Putamen (tissue), 1 donor: ENCODE data around the gene ITGAL.

ENCODE experiments used
- DNase-seq: peaks from one replicate; pipeline ENCODE4 v3.0.0-alpha.2; 2016; ENCODE audit warnings: low spot score

ITGAL gene

DNA sequence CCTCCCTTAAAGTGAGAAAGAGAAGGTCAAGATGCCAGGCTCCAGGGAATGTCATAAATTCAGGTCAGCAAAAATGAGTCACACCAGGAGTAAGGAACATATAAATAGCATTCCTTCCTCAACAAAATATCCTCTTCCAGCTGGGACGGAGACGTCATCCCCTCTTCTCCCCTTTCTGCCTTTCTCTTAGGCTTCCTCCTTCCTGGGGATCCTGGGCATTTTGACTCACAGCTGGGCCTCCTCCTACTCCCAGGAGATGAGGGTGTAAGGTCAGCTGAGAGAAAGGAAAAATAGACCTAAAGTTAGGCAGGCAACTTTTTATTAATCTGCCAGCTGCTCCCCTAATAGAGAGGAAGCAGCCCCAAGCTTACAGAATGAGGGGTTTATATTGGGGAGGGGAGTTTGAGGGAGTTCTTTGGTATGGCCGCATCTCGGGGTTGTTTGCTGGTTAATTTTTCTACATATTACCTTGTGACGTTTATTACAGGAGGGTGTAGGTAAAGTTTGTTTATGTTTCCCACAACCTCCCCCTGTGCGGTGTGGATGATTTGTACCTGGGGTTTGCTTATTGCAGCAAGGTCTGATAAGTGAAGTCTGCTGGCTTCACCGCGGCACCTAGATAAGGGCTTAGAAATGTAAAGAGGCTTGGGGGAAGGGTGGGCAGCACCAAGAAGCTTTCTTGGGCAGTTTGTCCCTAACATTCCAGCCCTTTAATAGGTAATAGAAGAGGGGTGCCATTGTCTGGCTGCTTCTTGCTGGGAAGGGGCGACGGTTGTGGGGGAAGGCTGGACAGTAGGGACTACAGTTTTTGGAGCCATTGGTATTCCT lies 69.2 kb downstream of the ITGAL start:
- DNase-seq: no peak

DNA sequence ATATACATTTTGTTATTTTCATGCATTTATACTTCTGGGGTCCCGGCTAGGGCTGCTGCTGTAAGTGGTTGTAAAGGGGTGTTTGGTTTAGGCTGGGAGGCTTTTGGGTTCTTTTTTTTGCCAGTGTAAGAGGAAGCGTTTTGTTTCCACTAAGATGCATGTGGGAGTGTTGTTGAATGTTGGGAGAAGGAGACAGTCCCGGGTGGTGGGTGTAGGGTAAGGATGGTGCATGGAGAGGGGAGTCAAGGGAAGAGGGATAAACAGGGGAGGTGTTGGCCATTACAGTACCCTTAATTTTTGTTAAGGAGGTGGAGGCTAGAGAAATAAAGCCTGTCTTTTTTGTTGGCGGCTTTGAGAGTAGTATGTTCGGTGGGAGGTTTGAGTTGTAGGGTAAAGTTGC lies 70.5 kb downstream of the ITGAL start:
- DNase-seq: no peak

DNA sequence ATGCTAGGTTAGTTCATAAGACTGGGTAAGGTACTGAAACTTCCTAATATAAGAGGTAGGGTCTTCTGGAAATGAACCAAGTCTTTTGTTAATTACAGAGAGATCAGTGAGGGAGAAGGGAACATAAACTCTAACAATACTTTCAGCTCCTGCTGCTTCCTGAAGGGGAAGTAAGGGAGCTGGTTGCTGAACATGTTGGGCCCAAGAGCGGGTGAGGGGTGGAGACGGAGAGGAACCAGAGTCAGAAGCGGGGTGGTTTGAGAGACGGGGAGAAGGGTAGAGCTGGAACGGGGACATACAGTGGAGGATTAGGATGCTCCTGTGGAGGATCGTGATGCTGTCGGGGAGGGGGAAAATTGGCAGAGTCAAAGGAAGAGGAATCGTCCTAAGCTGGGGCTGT lies 73.6 kb downstream of the ITGAL start:
- no peak for DNase-seq

GRCh38 chr16:30548416-30549253 lies 76.1 kb downstream of the ITGAL start:
- no peak for DNase-seq

GRCh38 chr16:30551781-30552180 lies 79.2 kb downstream of the ITGAL start:
- DNase-seq: no peak

- no peak for DNase-seq
Observed at GRCh38 chr16:30552956-30553355, 80.4 kb downstream of the ITGAL start.

- DNase-seq: no peak
Observed at GRCh38 chr16:30553393-30553899, 80.9 kb downstream of the ITGAL start.

DNA sequence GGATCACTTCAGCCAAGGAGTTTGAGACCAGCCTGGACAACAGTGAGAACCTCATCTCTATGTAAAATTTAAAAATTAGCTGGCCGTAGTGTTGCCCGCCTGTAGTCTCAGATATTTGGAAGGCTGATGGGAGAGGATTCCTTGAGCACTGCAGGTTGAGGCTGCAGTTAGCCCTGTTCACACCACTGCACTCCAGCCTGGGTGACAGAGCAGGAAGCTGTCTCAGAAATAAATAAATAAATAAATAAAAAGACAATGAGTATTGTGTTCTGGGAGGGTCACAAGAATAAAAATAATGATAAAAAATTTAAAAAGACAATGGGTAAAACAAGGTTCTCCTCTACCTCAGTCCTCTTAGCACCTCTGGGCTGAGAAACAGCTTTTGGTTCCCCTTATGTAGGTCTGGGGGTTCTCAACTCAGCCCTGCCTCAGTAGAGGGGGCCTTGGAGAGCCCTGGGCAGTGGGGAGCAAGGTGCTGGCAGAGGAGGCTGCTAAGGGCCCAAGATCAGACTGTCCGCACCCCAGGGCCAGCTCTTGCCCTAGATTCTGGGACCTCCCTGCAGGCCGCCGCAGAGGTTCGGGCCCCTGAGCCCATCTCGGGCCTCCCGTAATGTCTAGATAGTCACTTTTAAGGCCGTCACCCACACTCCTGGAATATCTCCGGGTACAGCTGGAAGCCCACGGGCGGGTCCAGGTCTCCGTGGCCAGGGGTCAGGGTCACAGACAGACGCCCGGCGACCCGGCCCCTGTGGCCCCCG lies 82.2 kb downstream of the ITGAL start:
- no peak for DNase-seq

DNA sequence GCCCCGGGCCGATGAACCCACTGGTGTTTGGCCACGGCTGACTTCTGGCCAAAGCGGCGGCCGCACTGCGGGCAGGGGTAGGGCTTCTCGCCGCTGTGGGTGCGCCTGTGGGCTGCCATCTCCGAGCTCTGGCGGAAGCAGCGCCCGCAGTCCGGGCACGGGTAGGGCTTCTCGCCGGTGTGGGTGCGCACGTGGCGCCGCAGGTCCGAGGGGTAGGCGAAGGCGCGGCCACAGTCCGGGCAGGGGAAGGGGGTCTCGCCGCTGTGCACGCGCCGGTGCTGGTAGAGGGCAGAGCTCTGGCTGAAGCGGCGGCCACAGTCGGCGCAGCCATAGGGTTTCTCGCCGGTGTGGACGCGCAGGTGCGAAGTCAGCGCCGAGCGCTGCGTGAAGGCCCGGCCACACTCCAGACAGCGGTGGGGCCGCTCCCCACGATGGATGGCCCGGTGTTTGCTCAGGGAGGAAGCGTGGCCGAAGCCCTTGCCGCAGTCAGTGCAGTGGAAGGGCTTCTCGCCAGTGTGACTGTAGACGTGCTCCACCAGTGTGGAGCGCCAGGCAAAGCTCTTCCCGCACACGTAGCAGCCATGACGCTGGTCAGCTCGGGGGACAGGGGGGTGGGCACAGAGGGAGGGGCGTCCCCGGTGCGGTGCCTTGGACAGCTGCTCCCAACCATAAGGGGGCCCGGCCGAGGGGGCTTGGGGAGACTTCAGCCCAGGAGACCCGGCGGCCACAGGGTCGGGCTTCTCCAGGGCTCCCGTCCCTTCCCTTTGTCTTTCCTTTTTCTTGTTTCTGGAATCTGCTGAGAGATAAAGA lies 83.0 kb downstream of the ITGAL start:
- DNase-seq: no peak

DNA sequence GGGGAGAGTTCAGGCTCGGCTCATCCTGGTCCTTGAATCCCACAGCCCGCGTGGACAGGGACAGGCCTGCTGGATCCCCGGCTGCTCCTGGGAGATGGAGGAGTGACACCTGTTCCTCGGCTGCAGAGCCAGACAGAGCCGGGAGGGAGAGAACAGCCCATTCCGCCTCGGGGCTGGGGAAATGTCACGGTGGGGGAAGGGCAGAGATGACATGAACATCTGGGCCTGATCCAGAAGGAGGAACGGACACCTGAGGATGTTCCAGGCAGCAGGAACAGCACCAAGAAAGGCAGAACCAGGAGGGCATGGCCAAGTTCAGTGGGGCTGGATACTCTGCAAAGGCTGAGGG lies 83.6 kb downstream of the ITGAL start:
- no peak for DNase-seq

DNA sequence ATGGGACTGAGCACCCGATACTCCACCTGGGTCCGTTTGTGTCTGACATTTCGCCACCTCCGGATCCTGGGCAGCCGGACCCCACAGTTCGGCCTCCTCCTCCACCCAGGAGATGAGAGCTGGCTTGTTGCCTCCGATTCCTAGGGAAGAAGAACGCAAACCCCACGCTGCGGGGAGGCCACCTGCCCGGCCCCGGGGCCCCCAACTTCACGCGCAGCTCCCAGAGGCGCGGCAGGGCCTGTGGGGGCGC lies 85.1 kb downstream of the ITGAL start:
- no peak for DNase-seq

GRCh38 chr16:30557957-30558788 lies 85.6 kb downstream of the ITGAL start, which contains the start of gene ZNF764:
Gene ZNF764 (minus strand): TSS chr16:30558374. CDS start chr16:30558182, 192 bp downstream.
- peak; percentile 99 for DNase-seq

- no peak for DNase-seq
Observed at GRCh38 chr16:30558789-30559377, 86.3 kb downstream of the ITGAL start.

DNA sequence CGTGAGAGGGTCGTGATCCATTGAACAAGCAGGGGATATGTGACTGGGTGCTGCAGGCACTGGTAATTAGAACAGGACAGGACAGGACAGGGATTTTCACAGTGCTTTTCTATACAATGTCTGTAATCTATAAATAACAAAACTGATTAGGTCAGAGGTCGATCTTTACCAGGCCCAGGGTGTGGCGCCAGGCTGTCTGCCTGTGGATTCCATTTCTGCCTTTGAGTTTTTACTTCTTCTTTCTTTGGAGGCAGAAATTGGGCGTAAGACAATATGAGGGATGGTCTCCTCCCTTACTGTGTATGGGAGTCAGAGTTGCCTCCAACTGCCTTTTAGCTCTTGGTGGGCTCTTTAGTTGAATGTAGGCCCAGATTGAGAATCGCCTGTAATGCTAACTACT lies 87.1 kb downstream of the ITGAL start:
- no peak for DNase-seq

GRCh38 chr16:30561089-30561816 lies 88.7 kb downstream of the ITGAL start:
- DNase-seq: no peak

- DNase-seq: no peak
Observed at GRCh38 chr16:30562021-30562420, 89.5 kb downstream of the ITGAL start.

DNA sequence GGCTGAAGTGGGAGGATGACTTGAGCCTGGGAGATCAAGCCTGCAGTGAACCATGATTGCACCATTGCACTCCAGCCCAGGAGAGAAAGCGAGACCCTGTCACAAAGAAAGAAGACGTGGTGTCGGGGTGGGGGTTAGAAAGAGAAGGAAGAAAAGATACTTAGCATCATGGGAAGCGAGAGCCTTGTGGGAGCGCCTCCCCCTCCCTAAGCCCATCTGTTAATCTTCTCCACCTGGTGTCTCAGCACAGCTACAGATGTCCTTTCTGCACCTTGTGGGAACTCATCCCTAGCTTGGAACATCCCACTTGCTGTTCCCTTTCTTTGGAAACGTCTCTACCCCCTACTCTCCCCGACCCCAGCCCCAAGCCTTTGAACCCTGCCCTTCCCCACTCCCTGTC lies 93.0 kb downstream of the ITGAL start:
- no peak for DNase-seq

- no peak for DNase-seq
Observed at GRCh38 chr16:30565984-30566383, 93.4 kb downstream of the ITGAL start.

DNA sequence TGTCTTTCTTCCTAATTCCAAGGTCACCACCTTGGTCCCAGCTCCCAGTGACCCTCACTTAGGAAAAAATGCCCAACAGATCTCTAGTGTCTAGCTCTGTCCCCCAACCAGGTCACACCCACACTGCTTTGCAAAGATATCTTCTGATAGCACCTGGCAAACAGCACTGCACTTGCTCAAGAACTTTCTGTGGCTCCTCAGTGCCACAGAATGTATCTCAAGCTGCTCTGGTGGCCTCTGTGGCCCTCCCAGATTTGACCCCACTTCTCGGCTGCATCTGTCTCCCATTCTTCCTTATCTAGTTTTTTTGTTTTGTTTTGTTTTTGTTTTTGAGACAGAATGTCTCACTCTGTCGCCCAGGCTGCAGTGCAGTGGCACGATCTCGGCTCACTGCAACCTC lies 94.0 kb downstream of the ITGAL start:
- DNase-seq: no peak
